GM21515 (cell line): ENCODE measurements around the gene PTPRN2.

Experiments used
- ATAC-seq: cut with Tn5 transposase; IDR thresholded peaks from one replicate; pipeline ENCODE4 v1.9.1; 2021; ENCODE audit not compliant: unreplicated experiment

PTPRN2 gene

DNA sequence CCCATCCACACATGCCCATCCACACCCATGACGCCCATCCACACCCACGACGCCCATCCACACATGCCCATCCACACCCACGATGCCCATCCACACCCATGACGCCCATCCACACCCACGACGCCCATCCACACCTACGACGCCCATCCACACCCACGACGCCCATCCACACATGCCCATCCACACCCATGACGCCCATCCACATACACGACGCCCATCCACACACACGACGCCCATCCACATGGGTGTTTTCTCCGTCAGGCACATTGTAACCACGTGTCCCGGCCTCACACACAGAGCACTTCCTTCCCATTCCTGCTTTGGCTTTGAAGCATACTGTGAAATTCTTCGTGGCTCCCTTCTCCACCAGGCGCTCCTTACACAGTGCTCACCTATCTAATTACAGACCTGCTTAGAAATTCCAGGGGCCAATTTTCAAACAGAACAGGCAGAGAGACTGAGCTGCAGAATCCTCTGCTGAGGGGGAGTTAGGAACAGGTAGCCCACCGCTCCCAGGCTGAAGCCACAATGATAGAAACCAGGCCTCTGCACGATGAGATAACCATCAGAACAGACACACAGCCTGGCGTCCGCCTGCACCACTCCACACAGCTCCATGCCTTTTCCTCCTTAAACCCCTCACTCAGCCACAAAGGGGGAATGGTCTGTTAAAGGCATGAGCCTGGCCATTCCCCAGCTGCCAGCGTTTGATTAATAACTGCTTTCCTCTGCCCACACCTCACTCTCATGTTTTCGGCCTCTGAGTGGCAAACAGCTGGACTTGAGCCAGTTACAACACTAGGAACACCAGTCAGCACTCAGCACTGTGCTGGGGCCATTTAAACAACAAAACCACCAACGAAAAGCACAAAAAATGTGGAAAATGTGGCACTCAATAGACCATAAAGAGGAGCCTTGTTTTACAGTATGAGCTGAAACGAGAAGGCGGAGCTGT lies 501.6 kb downstream of the PTPRN2 start:
- ATAC-seq: no peak

GRCh38 chr7:158084555-158084954 lies 503.1 kb downstream of the PTPRN2 start:
- no peak for ATAC-seq

DNA sequence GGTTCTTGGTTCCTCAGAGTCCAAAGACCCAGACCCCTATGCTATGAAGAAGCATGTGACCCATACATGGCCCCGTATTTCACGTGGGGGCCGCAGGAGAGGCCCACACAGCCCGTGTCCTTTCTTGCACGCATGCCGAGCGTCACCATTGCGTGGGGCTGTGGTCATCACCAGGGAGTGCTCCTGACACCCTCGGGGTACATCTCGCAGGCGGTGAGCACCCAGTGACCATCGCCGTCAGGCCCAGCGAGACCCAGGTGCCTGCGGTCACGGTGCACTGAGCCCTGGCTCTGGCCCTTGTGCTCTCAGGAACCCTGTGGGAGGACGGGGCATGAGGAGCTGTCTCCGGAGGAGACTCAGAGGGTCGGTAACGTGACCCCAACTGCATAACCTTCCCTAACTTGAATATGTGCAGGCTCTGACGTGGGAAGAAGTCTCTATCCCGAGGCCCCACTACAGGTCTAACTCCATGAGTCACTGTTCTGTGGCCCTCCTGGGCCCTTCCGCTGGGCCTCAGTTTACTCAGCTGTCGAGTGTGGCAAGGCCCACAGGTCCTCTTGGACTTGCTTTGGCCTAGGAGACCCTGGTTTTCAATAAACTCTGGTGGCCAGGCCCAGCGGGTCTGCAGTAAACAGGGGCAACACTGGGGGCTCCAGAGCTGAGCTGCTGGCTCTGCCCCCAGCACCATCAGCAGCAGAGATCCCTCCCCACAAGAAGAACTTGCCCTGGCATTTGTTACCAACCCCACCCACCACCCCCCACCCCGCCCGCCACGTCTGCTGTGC lies 503.9 kb downstream of the PTPRN2 start:
- ATAC-seq: no peak

DNA sequence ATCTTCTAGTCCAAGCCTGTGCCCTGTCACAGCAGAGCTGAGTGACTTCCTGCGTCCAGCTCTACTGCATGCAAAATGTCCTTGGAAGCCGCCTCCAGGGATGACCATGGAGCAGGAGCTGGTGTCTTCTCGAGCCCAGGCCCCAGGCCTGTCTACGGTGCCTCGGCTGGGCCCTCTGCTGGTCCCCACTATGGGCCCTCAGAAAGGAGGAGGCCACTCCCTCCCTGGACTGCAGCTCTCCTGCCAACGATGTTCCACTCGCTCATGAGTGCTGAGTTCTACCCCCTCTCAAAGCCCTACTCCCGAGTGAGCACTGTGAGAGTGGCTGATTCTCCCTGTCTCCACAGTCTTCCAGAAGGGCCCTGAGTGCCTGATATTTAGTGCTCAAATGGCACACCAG lies 504.9 kb downstream of the PTPRN2 start:
- no peak for ATAC-seq

- ATAC-seq: no peak
These were observed 506.7 kb downstream of the PTPRN2 start for GRCh38 chr7:158080899-158081445.

GRCh38 chr7:158077934-158078910 lies 509.4 kb downstream of the PTPRN2 start:
- ATAC-seq: no peak

DNA sequence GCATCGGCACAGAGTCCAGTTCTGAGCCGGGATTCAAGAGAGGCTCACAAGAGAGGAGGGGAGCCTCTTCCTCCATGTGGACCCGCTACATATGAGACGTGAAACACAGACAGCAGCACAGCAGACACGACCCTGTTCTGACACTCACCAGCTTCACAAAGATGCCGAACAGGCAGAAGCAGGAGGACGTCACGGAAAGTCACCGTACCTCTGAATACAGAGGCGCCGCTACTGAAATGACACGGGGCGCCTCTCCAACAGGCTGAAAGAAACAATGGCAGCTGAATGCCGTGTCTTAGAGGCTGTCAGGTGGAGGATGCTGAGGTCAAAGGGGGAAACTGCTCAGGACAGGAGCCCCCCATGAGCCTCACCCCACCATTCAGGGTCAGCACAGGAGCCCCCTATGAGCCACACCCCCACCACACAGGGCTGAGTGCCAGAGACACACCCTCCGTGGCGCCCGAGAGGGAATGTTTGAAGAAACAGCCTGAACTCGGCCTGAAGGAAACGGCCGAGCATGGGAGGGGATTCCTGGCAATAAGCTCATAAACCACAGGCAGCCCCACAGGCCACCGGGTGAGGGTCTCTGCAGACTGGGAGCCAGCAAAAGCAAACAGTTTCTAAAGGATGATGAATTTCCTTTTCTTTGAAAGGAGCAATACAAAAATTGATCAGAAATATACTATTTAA lies 510.3 kb downstream of the PTPRN2 start:
- ATAC-seq: no peak

DNA sequence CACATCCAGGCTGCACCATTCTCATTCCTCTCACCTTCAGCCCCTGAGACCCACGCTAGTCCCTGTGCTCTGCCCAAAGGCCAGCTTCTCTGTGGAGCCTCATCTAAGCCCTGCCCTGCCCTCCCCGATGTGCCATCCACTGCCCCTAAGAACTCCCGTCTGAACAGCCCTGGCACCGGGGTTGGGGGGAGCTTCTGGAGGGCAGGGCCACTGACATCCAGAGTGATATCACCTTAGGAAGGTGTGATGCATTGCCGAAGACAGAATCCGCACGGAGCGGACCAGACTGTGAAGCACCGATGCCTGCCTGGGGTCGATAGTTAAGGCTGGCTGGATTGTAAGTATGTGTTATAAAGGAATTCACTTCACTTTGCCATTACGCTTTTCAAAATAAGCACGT lies 511.0 kb downstream of the PTPRN2 start:
- ATAC-seq: no peak

GRCh38 chr7:158076215-158076614 lies 511.4 kb downstream of the PTPRN2 start:
- no peak for ATAC-seq

DNA sequence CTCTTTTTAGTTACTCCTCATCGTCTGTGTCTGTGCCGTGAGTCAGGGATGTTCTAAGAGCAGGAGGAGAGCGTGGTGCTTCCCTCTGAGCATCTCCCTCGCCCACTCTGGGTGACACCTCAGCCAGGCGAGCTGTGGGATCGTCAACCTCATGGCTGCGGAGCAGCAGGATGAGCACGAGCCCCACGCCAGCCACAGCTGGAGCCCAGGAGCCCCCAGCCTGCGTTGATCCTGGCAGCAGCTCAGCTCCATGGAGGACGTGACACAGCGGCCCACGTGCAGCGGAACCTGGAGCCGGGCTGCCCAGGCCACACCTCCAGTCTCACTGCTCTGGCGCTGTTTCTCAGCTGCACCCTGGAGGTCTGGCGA lies 512.0 kb downstream of the PTPRN2 start:
- no peak for ATAC-seq

DNA sequence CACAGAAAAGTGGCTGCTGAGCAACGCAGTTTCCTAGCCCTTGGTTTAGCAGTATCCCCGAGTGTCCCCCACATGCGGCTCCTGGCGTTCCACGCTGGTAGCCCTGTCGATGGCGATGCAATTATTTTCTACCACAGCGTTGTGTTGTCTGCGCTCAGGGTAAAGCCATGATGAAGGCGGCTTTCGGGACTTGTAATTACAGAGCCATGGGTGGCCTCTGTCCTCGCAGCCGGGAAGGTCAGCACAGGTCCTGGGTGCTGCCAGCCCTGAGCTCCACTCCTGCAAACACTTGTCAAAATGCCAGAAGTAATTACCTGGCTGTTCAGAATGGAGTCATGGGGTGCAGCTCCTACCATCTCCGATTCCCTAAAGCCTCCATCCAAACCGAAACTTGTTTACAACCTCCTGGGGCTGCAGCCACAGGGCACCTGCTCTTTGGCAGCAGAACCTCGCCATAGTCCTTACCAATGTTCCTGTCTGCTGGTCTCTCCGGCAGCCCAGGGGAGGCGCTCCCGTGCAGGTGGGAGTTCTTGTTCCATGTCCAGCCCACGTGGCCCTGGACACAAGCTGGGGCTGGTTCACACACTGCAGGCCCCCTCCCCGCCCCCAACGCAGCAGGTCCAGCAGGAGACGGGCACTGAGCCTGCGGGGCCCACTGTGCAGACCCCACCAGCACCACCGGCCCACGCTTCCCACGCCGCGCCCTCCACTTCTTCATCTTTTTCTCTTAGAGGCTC lies 512.6 kb downstream of the PTPRN2 start:
- no peak for ATAC-seq

DNA sequence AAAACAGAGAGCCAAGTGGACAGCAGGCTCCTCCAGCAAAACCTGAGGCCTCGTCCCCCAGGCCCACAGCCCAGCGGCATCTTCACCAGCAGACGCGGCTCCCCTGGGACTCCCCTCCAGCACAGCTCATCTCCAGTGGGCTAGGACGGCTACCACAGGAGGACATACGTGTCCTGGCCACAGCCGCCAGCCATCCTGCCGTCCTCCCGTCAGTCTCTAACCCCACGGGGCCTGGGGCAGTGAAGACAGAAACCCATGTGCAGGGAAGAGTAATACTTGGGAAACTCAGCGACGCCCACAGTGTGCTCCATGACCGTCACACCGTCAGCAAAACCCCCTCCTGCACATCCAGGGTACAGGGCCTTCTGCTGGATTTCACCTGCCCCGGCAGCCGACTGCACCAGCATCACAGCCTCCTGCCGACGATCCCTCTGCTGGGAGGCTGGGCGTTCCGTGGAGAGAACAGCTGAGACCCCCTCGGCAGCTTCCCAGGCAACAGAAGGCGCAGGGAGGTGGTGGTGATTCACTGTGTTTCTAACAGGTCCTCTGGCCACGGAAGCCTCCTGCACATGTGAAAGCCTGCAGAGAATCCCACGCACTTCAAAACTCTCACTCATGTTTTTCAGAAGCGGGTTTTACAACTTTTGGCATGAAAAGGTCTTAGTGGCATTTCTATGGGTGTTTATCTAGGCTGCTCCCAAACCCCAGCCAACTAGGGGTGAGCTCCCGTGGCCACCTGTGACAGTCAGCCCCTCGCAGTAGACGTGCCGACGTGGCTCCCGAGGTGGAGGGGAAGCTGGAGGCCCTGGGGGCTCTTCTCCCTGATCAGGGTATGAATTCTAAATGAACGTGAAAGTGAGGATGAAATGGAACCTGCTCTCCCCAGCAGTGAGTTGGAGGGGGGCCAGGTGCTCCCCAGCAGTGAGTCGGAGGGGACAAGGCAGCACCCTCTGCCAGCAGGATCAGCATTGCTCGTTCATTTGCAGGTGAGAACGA lies 513.5 kb downstream of the PTPRN2 start:
- ATAC-seq: no peak

DNA sequence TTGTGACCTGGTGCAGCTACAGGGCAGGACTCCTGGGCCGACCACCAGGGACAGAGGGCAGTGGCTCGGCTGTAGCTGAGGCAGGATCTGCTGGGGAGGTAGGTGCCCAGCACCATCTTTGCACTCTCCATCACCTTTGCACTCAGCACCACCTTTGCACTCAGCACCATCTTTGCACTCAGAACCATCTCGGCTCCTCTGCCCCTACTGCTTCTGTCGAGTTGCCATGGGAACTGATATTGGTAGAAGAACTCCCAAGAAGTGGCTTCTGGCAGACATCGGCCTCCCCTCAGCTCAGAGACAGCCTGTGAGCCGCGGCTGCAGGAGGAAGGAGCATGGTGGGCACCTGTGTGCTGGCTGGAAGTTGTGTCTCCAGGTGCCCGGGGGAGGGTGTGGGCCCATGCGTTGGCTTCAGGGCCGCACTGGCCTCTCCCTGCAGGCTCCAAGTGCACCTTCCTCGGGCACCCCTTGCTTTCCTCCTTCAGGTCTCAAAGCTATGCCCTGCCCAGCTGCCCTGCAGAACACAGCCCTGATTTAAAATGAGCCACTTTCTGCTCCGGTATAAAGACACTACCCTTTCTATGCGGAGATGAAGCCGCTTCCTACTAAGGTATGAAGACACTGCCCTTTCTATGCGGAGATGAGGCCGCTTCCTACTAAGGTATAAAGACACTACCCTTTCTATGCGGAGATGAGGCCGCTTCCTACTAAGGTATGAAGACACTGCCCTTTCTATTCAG lies 514.5 kb downstream of the PTPRN2 start:
- ATAC-seq: no peak

DNA sequence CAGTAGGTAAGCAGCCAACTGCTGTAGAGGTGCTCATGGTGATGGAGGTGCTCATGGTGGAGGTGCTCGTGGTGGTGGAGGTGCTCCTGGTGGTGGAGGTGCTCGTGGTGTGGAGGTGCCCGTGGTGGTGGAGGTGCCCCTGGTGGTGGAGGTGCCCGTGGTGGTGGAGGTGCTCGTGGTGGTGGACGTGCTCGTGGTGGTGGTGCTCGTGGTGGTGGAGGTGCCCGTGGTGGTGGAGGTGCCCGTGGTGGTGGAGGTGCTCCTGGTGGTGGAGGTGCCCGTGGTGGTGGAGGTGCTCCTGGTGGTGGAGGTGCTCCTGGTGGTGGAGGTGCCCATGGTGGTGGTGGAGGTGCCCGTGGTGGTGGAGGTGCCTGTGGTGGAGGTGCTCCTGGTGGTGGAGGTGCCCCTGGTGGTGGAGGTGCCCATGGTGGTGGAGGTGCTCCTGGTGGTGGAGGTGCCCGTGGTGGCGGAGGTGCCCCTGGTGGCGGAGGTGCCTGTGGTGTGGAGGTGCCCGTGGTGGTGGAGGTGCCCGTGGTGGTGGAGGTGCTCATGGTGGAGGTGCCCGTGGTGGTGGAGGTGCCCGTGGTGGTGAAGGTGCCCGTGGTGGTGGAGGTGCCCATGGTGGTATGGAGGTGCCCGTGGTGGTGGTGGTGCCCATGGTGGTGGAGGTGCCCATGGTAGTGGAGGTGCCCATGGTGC lies 517.3 kb downstream of the PTPRN2 start:
- no peak for ATAC-seq

- no peak for ATAC-seq
These were observed 518.8 kb downstream of the PTPRN2 start for GRCh38 chr7:158068853-158069252.

GRCh38 chr7:158067931-158068482 lies 519.6 kb downstream of the PTPRN2 start:
- ATAC-seq: no peak
